Panc1 (cell line): Measurements from ENCODE around the gene DNAH12. TPM values are rescaled to one million over a fixed set of nuclear protein-coding genes. Genes with fewer than 3 reads are reported as not detected.

ENCODE experiments used
- ATAC-seq: fragments of 200-7000 bp; cut with Tn5 transposase; 2 replicates; pipeline ENCODE4 v1.9.1; 2020; ENCODE audit warnings: mild to moderate bottlenecking, moderate library complexity
- BruUV-seq: library from RNA; stranded (reverse); fragments of 400-500 nt; replicated peaks from 2 replicates; lab custom pipeline; 2021; lab: Mats Ljungman, UMichigan
- CTCF ChIA-PET: fragments of 300-600 bp; sonication (Branson Sonifier 250); formaldehyde crosslinking; loops from one replicate; lab custom pipeline; 2022; ENCODE audit warnings: antibody characterized with exemption; lab: Charles Lee
- POLR2A ChIA-PET: fragments of 300-600 bp; sonication (Branson Sonifier 250); formaldehyde crosslinking; loops from one replicate; lab custom pipeline; 2022; ENCODE audit warnings: antibody characterized with exemption; lab: Charles Lee
- DNase-seq: peaks from one replicate; pipeline ENCODE4 v3.0.0-alpha.2; 2010; ENCODE audit warnings: low read depth, low spot score
- H3K27ac ChIP-seq: 2 replicates; pipeline ENCODE4 v1.5.1; 2011; ENCODE audit warnings: mild to moderate bottlenecking, low read length, inconsistent platforms
- H3K27me3 ChIP-seq: fragments of 200-500 bp; sonication (Bioruptor generic); 2 replicates; pipeline ENCODE4 v1.6.0; 2014; ENCODE audit warnings: low read length, inconsistent platforms; ENCODE audit not compliant: control insufficient read depth, insufficient read depth
- H3K36me3 ChIP-seq: fragments of 200-500 bp; sonication (Bioruptor generic); 2 replicates; pipeline ENCODE4 v1.5.1; 2014; ENCODE audit warnings: inconsistent platforms, mild to moderate bottlenecking, low read length, moderate library complexity; ENCODE audit not compliant: control insufficient read depth, insufficient read depth
- H3K4me1 ChIP-seq: 2 replicates; pipeline ENCODE4 v1.5.1; 2011; ENCODE audit warnings: inconsistent platforms, mild to moderate bottlenecking, low read length, moderate library complexity; ENCODE audit not compliant: control insufficient read depth, insufficient read depth
- H3K4me3 ChIP-seq, 2 experiments: 2 replicates each; pipeline ENCODE4 v1.5.1; 2011 to 2012; ENCODE audit warnings: low read depth in 2 of 2, low read length in 2 of 2, mild to moderate bottlenecking in 2 of 2, inconsistent platforms in 1 of 2, moderate library complexity in 1 of 2
- H3K9me3 ChIP-seq: fragments of 200-500 bp; sonication (Bioruptor generic); 2 replicates; pipeline ENCODE4 v1.5.1; 2014; ENCODE audit warnings: low read depth, mild to moderate bottlenecking, inconsistent platforms, low read length, moderate library complexity; ENCODE audit not compliant: control insufficient read depth, insufficient read depth
- POLR2AphosphoS5 ChIP-seq: IDR thresholded peaks from 2 replicates; pipeline ENCODE4 v1.6.1; 2012; ENCODE audit warnings: mild to moderate bottlenecking, low read depth, low read length, moderate library complexity
- SIN3A ChIP-seq: IDR thresholded peaks from 2 replicates; pipeline ENCODE4 v1.6.1; 2012; ENCODE audit warnings: low read depth, mild to moderate bottlenecking, low read length, moderate library complexity, borderline replicate concordance; ENCODE audit not compliant: insufficient read depth
- TCF7L2 ChIP-seq: IDR thresholded peaks from 2 replicates; pipeline ENCODE4 v1.6.1; 2011; ENCODE audit warnings: mild to moderate bottlenecking, low read depth, low read length, inconsistent platforms
- in situ Hi-C: cut with HindIII; loops from 2 replicates; pipeline ENCODE4 v1.10.0; 2016; ENCODE audit warnings: low sequenced_read_pairs, low pct_unique_long_range_greater_than_20kb
- intact Hi-C: fragments of 100-400 bp; cut with micrococcal nuclease; formaldehyde crosslinking; loops from one replicate; pipeline ENCODE4 v1.10.0; 2022; ENCODE audit not compliant: unreplicated experiment
- total RNA-seq: library from RNA; stranded (reverse); gene quantifications from one replicate; pipeline ENCODE4 v1.2.1, GENCODE V29; 2021; ENCODE audit not compliant: unreplicated experiment
- TF ChIP-seq, protein P1 (sequence below): fragments of 450-650 bp; IDR thresholded peaks from 2 replicates; pipeline ENCODE4 v1.5.1; 2017; ENCODE audit warnings: mild to moderate bottlenecking
- TF ChIP-seq, protein P2 (sequence below), 2 experiments: IDR thresholded peaks; 2 replicates each; pipeline ENCODE4 v1.6.1; 2011 to 2012; ENCODE audit warnings: low read depth in 2 of 2, control low read depth in 1 of 2, low read length in 1 of 2, mild to moderate bottlenecking in 1 of 2, moderate library complexity in 1 of 2; ENCODE audit not compliant: insufficient read depth in 1 of 2

DNAH12 gene
- total RNA-seq, 1 experiment from 2014 or later, result 0.21 TPM

DNA sequence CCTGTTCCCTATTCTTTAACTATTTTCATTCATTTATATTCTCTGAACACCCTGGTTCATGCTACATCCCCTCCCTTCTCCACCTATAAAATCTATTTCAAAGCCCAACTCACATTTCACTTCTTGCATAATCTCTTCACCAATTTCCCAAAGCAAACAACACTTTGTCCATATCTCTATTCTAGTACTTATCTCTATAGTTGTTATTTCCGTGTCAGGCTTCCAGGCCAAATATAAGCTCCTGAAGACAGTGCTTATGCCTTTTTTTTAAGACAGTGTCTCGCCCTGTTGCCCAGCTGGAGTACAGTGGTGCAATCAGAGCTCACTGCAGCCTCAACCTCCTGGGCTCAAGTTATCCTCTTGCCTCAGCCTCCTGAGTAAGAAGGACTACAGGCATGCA lies 43.6 kb downstream of the DNAH12 start:
- H3K36me3 ChIP-seq, result no peaks in the 10 kb centered on the region
- intact Hi-C loops (no loop called here), in situ Hi-C loops (no loop called here)
- no peaks in the 10 kb centered on the region for H3K27me3 ChIP-seq
- H3K27ac ChIP-seq, result no peak overlapping the region
- DNase-seq, result no peak
- ChIA-PET CTCF (no interaction called here), POLR2A (no interaction called here)
- ATAC-seq, result no peak
- TF ChIP-seq, protein P1, sequence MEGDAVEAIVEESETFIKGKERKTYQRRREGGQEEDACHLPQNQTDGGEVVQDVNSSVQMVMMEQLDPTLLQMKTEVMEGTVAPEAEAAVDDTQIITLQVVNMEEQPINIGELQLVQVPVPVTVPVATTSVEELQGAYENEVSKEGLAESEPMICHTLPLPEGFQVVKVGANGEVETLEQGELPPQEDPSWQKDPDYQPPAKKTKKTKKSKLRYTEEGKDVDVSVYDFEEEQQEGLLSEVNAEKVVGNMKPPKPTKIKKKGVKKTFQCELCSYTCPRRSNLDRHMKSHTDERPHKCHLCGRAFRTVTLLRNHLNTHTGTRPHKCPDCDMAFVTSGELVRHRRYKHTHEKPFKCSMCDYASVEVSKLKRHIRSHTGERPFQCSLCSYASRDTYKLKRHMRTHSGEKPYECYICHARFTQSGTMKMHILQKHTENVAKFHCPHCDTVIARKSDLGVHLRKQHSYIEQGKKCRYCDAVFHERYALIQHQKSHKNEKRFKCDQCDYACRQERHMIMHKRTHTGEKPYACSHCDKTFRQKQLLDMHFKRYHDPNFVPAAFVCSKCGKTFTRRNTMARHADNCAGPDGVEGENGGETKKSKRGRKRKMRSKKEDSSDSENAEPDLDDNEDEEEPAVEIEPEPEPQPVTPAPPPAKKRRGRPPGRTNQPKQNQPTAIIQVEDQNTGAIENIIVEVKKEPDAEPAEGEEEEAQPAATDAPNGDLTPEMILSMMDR, result no peak
- TF ChIP-seq POLR2AphosphoS5 (no peak), TCF7L2 (no peak), SIN3A (no peak)
- TF ChIP-seq, protein P2, sequence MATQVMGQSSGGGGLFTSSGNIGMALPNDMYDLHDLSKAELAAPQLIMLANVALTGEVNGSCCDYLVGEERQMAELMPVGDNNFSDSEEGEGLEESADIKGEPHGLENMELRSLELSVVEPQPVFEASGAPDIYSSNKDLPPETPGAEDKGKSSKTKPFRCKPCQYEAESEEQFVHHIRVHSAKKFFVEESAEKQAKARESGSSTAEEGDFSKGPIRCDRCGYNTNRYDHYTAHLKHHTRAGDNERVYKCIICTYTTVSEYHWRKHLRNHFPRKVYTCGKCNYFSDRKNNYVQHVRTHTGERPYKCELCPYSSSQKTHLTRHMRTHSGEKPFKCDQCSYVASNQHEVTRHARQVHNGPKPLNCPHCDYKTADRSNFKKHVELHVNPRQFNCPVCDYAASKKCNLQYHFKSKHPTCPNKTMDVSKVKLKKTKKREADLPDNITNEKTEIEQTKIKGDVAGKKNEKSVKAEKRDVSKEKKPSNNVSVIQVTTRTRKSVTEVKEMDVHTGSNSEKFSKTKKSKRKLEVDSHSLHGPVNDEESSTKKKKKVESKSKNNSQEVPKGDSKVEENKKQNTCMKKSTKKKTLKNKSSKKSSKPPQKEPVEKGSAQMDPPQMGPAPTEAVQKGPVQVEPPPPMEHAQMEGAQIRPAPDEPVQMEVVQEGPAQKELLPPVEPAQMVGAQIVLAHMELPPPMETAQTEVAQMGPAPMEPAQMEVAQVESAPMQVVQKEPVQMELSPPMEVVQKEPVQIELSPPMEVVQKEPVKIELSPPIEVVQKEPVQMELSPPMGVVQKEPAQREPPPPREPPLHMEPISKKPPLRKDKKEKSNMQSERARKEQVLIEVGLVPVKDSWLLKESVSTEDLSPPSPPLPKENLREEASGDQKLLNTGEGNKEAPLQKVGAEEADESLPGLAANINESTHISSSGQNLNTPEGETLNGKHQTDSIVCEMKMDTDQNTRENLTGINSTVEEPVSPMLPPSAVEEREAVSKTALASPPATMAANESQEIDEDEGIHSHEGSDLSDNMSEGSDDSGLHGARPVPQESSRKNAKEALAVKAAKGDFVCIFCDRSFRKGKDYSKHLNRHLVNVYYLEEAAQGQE (IDR thresholded peaks at IDR 0.05; ENCODE audit: insufficient read depth in 1 of 2, low read depth in 2 of 2, low read length in 1 of 2), result no peak
- no TSS peak for BruUV-seq
- no peak overlapping the region for H3K4me3 ChIP-seq
- H3K9me3 ChIP-seq, result no peaks in the 10 kb centered on the region
- no peaks in the 10 kb centered on the region for H3K4me1 ChIP-seq

DNA sequence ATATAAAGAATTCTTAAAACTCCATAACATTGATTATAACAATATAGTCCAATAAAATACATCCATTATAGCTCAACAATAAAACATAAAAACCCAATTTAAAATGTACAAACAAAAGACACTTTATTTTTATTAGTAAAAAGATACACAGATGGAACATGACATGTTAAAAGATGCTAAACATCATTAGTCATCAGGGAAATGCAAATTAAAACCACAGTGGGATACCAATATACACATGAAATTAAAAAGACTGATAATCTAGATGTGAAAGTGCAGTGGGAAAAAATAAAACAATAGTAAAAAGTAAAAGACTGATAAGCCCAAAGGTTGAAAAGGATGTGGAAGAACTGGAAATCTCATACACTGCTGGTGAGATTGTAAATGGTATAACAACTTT lies 46.2 kb downstream of the DNAH12 start:
- H3K36me3 ChIP-seq, result no peaks in the 10 kb centered on the region
- H3K9me3 ChIP-seq, result no peaks in the 10 kb centered on the region
- no peak overlapping the region for H3K27ac ChIP-seq
- BruUV-seq, result no TSS peak
- intact Hi-C loops, result no loop called here
- ChIA-PET POLR2A (interaction anchor here (0.5 kb wide), 1 partner anchor 47 kb away, joined by 3 read pairs; no protein-coding TSS in a partner anchor), CTCF (no interaction called here)
- no peaks in the 10 kb centered on the region for H3K4me1 ChIP-seq
- H3K27me3 ChIP-seq, result no peaks in the 10 kb centered on the region
- no peak for ATAC-seq
- TF ChIP-seq SIN3A (no peak), TCF7L2 (no peak), POLR2AphosphoS5 (no peak)
- TF ChIP-seq, protein P1, result no peak
- TF ChIP-seq, protein P2 (IDR thresholded peaks at IDR 0.05; ENCODE audit: insufficient read depth in 1 of 2, low read depth in 2 of 2, low read length in 1 of 2), result no peak
- in situ Hi-C loops, result no loop called here
- no peak overlapping the region for H3K4me3 ChIP-seq
- no peak for DNase-seq
